ENCODE results near the gene UNG. TPM values are rescaled to one million over a fixed set of nuclear protein-coding genes. Genes with fewer than 3 reads are reported as not detected.
A peak's percentile ranks its signal among the peaks of the same experiment; 100 is the strongest.

The UNG gene
- total RNA-seq, 1 experiment from 2014 or later: 188 TPM

- no peaks in the 10 kb centered on the region for H4K20me1 ChIP-seq (ENCODE audit: control insufficient read depth, insufficient read depth, insufficient read length)
- no peak overlapping the region for H2AK5ac ChIP-seq (ENCODE audit: insufficient read length, low read length)
- Mint-ChIP-seq H3K27me3 (ENCODE audit: low read depth) (peaks cover 3% of the 10 kb centered on the region), H3K9me3 (no peaks in the 10 kb centered on the region), H3K36me3 (ENCODE audit: insufficient read depth in 1 of 3, low read depth in 3 of 3) (peaks cover 35 to 44% (median 43%) of the 10 kb centered on the region in 3 experiments), H3K27ac (peak overlapping the region in 1 of 3 experiments; percentile 95; a peak in 3 of 7 replicates), H3K4me1 (peaks cover 4 to 18% of the 10 kb centered on the region in 2 experiments), H3K4me3 (peak overlapping the region; percentile 86 to 89)
- peaks cover 5% of the 10 kb centered on the region; the same call in 1 of the 2 replicates for H3K79me2 ChIP-seq (ENCODE audit: insufficient read depth, low read length)
- H2BK120ac ChIP-seq (ENCODE audit: low read depth, low read length, poor library complexity, severe bottlenecking): no peak overlapping the region
- no peak overlapping the region for H3T11ph ChIP-seq (ENCODE audit: low read length)
- no peak overlapping the region for H3K23ac ChIP-seq (ENCODE audit: insufficient read length, low read depth, low read length)
- no peak overlapping the region for H2BK15ac ChIP-seq (ENCODE audit: low read depth, low read length)
- H4K5ac ChIP-seq (ENCODE audit: insufficient read length, low read depth, low read length): no peak overlapping the region
- H3K27ac ChIP-seq (ENCODE audit: insufficient read length, low read depth, low read length): no peak overlapping the region
- no CpG with 5 or more reads among the region's 32 CpGs for WGBS (ENCODE audit: extremely low coverage, insufficient read length, low lambda C conversion rate)
- peak overlapping the region; percentile 57 for H3K18ac ChIP-seq (ENCODE audit: insufficient read length, low read depth, low read length)
- peaks cover 8% of the 10 kb centered on the region for H3K79me1 ChIP-seq (ENCODE audit: insufficient read depth, low read depth, low read length, poor library complexity, severe bottlenecking)
- TF ChIP-seq, protein P1, sequence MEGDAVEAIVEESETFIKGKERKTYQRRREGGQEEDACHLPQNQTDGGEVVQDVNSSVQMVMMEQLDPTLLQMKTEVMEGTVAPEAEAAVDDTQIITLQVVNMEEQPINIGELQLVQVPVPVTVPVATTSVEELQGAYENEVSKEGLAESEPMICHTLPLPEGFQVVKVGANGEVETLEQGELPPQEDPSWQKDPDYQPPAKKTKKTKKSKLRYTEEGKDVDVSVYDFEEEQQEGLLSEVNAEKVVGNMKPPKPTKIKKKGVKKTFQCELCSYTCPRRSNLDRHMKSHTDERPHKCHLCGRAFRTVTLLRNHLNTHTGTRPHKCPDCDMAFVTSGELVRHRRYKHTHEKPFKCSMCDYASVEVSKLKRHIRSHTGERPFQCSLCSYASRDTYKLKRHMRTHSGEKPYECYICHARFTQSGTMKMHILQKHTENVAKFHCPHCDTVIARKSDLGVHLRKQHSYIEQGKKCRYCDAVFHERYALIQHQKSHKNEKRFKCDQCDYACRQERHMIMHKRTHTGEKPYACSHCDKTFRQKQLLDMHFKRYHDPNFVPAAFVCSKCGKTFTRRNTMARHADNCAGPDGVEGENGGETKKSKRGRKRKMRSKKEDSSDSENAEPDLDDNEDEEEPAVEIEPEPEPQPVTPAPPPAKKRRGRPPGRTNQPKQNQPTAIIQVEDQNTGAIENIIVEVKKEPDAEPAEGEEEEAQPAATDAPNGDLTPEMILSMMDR (conservative IDR thresholded peaks at IDR 0.05): no peak
- peak overlapping the region; percentile 68 for H3K14ac ChIP-seq (ENCODE audit: insufficient read depth, low read length)
- no peak overlapping the region for H4K8ac ChIP-seq (replicated peaks; ENCODE audit: insufficient read length, low read depth, low read length)
- H3K9me3 ChIP-seq (ENCODE audit: control insufficient read depth, low read depth, low read length): no peaks in the 10 kb centered on the region
- H3K27me3 ChIP-seq (ENCODE audit: insufficient read depth, low read length): no peaks in the 10 kb centered on the region
- peaks cover 13% of the 10 kb centered on the region for H3K23me2 ChIP-seq (ENCODE audit: insufficient read length, low read depth, low read length, poor library complexity, severe bottlenecking)
- H2BK5ac ChIP-seq (ENCODE audit: insufficient read length, low read length): no peak overlapping the region
- H2AFZ ChIP-seq (ENCODE audit: low read length): no peak overlapping the region
- peak overlapping the region; percentile 85 for H3K4me2 ChIP-seq (ENCODE audit: insufficient read depth, insufficient read length, low read length)
- H3K4me1 ChIP-seq (ENCODE audit: insufficient read depth, low read length): no peaks in the 10 kb centered on the region
- no peak overlapping the region for H2BK20ac ChIP-seq (ENCODE audit: low read depth, low read length, poor library complexity, severe bottlenecking)
- no peak overlapping the region for H2BK12ac ChIP-seq (ENCODE audit: insufficient read length, low read depth, low read length)
- H3K9ac ChIP-seq (ENCODE audit: extremely low read depth, insufficient read length, low read length): peak overlapping the region; percentile 82
- H3K4ac ChIP-seq (ENCODE audit: low read depth, low read length): no peak overlapping the region; the same call in 1 of the 2 replicates
- no peak overlapping the region for H3K56ac ChIP-seq (ENCODE audit: insufficient read length, low read depth, low read length)
- no peak for DNase-seq
- H4K91ac ChIP-seq (ENCODE audit: insufficient read length, low read depth, low read length): no peak overlapping the region
These were observed 797 bp downstream of the UNG start for GRCh38 chr12:109098183-109098604.
